HG03469 (cell line): ENCODE results near the gene TAF4B.
A peak's percentile ranks its signal among the peaks of the same experiment; 100 is the strongest.

ENCODE experiments used
- ATAC-seq: cut with Tn5 transposase; IDR thresholded peaks from one replicate; pipeline ENCODE4 v1.9.1; 2021; ENCODE audit warnings: mild to moderate bottlenecking, moderate library complexity, moderate number of reproducible peaks; ENCODE audit not compliant: unreplicated experiment

The TAF4B gene

DNA sequence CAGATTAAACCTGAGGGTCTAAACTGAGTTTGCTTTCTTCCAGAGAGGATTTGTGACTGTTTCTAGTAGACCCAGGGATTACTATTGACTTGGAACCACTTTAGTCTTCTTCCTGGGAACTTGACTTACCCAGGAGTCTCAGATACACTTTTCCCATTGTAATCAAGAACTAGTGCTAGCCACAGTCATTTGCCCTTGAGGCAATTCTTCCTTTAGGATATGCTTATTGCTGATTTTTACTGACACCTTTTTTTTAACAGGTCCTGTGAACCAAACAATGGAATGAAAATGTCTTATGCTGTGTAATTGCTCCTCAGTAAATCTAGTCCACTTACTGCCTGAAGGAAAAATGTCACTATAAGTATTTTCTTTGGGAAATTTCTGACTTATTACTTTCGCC lies 78.3 kb downstream of the TAF4B start:
- no peak for ATAC-seq

DNA sequence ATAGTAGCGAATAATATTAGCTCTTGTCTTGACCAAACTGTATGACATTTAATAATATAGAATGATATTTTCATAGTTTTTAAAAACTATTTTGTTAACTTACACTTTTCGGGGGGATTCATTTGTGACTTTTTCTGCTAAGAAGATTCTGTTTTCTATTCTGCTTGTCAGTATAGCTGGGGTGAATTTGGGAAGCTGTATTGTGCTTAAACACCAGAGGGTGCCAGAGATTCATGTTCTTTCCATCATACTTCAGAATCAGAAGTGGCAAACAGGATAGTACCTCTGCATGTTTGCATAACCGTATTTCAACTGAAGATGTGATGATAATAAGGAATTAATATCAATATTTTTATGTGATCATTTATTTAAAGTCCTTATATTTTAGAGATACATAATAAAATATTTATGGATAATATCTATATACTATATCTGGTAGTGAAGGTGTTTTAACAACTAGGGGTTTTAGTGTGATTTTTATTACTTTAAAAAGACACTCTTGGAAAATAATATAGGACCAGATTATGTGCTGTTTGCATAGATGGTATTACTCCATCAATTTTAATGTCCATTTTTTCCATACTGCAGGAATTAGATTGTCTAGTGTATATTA lies 81.0 kb downstream of the TAF4B start:
- ATAC-seq, result peak; percentile 79

DNA sequence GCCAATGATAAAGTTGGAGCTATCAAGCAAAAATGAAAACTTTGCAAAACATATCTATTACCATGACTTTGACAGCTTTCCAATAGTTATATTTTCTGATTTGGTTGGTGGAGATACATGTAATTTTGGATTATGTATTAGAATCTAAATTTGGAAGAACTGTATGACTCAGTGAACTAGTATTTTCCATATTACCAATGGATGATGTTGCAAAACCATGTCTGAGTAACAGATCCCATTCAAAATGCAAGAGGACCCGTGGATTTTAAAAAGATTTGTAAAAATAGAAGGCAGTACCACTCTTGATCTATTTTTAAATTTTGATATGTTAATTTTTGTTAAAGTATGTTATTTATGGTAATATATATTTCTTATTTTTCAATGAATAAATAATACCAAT lies 83.0 kb downstream of the TAF4B start:
- ATAC-seq, result no peak

DNA sequence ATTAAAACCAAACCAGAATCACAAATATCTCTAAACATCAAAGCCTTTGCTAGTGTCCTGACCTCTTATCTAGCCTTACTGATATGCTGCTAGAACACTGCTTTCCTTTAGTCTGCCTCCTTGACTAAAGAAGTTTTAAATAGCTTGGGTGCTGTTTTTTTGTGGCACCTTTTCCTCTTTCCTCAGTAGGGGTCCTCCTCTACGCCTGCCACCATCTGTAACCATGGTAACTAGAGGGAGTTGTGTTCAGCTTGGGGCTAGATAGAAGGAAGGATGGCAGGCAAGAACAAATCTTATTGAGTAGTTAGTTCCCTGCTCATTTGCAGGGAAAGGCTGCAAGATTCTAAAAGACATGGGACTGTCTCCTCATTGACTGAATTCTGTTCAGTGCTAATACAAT lies 86.0 kb downstream of the TAF4B start:
- no peak for ATAC-seq

DNA sequence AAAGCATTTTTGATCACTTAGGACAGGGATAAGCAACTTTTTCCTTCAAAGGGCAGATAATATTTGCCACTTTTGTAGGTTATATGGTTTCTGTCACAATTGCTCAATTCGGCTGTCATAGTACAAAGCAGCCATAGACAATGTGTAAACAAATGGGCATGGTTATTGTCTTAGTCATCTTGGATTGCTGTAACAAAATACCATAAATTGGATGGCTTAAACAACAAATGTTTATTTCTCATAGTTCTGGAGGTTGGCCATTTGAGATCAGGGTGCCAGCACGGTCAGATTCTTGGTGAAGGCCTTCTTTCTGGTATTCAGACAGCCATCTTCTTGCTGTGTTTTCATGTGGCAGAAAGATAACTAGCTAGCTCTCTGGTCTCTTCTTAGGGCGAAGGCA lies 91.2 kb downstream of the TAF4B start:
- no peak for ATAC-seq

DNA sequence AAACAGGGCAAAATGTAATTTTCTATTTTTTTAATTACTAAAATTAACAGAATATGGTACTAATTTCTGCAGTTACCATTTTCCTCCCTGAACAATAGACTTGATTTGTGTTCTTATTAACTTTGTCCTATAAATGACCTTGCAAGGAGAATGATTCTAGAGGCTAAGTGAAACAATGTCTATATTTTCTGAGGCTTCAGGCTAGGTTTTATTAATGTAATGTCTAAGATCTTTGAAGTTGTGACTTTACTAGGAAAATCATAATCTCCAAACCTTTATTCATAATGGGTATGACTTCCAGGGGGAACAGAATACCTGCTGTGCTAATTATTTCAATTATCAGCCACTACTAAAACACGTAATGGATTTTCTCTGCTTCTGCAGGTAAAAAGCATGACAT lies 94.4 kb downstream of the TAF4B start:
- ATAC-seq, result no peak

DNA sequence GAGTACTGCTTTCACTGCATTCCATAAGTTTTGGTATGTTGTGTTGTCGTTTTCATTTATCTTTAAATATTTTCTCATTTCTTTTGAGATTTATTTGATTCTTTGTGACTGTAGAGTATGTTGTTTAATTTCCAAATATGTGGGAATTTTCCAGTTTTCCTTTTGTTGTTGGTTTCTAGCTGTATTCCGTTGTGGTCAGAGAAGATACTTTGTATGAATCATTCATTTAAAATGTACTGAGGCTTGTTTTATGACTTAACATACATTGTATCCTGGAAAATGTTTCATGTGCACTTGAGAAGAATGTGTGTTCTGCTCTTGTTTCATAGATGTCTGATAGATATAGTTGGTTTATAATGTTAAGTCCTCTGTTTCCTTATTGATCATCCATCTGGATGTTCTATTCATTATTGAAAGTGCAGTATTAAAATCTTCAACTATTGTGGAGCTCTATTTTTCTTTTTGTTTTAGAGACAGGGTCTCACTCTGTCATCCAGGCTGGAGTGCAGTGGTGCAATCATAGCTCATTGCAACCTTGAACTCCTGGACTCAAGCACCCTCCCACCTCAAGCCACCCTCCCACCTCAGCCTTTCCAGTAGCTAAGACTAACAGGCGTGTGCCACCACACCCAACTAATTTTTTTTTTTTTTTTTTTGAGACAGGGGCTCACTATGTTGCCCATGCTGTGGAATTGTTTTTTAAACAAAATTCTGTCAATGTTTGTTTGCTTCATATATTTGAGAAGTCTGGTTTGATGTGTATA lies 96.8 kb downstream of the TAF4B start:
- no peak for ATAC-seq

DNA sequence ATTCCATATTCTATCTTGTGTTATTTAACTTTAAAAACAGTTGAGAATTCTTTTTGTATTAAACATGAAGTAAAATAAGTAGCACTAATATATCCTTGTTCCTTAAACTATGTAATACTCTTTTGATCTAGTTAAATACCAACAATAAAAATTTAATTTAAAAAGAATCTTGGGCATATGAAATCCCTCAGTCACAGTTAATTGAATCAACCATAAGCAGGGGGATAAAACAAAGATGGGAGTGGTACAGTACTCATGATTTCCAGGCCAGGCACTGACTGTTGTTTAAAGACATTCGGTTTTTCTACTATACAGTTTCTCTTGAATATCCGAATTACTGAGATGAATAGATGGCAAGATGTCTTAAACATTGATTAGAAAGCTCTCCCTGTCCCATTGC lies 99.5 kb downstream of the TAF4B start:
- no peak for ATAC-seq

DNA sequence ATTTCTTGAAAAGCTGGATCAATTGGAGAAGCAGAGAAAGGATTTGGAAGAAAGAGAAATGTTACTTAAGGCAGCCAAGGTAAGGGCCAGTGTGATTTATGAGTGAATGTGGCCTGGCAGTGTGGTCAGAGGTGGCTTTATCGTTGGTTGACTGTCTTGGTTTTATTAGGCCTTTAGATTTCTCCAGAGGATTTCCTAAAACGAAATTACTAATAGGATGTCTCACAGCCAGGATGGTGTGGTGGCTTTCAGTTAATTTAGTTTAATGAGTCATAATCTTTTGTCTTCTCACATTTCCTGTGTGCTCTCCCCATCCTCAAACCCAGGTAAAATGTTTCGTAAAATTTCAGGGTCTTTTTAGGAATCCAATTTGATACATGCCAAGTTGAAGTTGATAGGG lies 100.8 kb downstream of the TAF4B start:
- no peak for ATAC-seq

DNA sequence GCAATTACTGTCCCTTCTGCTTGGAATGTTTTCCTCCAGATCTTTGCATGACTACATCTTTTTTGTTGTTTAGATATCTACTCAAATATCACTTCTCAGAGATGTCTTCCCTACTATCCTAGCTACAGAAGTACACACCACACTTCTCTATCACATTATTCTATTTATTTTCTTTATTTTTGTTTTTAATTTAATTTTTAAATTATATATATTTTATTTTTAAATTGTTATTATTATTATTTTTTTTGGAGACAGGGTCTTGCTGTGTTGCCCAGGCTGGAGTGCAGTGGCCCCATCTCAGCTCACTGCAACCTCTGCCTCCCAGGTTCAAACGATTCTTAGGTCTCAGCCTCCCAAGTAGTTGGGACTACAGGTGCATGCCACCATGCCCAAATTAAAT lies 106.7 kb downstream of the TAF4B start:
- ATAC-seq, result no peak

DNA sequence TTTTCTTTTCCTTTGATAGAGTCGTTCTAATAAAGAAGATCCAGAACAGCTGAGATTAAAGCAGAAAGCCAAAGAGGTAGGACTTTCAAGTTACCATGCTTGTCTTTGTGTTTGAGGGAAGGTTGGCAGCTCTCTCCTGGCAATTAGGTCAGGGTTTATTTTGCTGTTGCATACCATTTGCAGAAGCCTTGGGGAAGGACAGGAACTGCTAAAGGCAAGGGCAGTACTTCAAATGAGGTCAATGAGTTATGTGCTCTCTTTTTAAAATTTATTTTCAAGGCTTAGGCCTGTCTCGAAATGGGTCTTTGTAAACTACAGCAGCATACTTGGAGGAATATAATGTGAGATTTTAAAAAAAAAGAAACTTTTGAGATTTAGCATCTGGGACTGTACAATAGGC lies 108.9 kb downstream of the TAF4B start:
- ATAC-seq, result no peak

DNA sequence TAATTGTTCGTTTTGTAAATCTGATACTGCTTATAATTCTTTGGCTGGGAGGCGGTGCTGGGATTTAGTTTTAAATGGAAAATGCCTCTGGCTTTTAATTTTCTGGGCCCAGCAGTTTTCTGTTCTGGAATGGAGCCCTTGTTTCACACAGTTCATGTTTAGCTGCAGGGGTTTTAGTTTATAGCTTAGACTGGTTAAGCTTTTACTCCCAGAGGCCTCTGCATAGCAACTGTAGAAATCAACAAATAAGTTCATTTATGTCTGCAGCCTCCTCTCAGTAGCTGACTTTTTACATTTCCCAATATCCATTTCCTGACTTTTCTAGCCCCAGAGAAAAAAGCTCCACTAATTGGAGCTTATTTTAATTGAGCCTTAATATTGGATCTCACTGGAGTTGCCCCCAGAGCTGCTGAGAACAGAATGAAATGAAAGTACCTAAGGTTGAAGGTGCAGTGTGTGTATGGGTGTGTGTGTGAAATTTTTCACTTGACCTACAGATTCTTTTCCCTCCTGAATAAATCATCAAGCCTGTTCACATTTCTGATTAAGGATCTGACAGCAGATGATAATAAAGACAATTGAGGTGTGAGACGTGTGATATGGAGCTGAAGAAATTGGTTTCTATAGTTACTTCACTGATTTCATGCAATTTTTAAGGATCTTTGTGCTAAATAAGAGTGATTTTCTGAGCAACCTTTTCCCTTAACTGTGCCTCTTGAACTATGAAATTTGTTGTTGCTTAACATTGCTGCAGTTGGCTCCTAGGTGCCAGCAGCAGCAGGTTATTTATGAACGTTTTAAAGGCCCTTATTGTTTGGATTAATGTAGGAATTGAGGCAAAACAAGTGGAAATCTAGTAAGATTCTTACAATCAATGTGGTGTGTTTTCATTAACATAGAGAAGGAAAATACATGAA lies 109.6 kb downstream of the TAF4B start:
- ATAC-seq, result no peak

DNA sequence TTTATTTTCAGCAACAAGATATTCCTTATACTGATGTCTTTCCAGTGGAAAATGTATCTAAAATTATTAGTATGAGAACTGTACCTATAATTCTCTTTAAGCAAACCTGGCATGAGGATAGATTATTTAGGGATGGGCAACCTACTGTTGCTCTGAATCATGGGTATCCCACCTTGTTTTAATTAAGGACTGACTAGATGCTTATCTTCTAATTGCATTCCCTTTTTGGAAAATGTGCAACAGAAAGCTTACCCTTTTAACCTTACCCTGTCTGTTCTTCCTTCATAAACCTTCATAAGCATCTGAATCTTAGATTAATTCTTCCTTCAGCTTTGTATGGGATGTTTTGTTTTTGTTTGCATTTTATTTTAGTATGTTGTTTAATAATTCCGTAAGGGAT lies 110.3 kb downstream of the TAF4B start:
- ATAC-seq, result no peak

DNA sequence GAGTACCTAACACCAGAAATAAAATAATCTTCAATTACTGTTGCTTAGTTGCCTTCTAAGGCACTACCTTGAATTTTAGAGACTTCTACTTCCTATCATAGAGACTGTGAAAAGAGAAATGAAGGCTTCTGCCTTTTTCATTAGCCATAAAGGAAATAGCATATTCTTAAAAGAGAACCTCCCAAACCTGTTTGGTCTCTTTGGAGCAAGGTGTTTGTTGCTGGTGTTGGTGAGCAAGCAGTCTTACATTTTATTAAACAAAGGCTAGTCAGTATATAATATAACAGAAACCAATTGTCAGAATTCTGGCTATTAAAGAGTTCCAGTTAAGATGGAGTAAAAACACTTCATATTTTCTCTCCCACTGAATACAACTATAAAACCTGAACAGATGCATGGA lies 116.4 kb downstream of the TAF4B start:
- ATAC-seq, result no peak

DNA sequence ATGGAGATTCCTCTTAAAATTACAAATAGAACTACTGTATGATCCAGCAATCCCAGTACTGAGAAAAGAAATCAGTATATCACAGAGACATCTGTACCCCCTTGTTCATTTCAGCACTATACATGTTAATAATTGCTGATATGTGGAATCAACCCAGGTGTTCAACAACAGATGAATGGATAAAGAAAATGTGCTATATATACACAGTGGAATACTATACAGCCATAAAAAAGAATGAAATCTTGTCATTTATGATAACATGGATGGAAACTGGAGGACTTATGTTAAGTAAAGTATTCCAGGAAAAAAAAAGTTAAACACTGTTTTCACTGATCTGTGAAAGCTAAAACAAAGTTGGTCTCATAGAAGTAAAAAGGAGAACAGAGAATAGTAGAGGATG lies 124.7 kb downstream of the TAF4B start:
- ATAC-seq, result no peak

DNA sequence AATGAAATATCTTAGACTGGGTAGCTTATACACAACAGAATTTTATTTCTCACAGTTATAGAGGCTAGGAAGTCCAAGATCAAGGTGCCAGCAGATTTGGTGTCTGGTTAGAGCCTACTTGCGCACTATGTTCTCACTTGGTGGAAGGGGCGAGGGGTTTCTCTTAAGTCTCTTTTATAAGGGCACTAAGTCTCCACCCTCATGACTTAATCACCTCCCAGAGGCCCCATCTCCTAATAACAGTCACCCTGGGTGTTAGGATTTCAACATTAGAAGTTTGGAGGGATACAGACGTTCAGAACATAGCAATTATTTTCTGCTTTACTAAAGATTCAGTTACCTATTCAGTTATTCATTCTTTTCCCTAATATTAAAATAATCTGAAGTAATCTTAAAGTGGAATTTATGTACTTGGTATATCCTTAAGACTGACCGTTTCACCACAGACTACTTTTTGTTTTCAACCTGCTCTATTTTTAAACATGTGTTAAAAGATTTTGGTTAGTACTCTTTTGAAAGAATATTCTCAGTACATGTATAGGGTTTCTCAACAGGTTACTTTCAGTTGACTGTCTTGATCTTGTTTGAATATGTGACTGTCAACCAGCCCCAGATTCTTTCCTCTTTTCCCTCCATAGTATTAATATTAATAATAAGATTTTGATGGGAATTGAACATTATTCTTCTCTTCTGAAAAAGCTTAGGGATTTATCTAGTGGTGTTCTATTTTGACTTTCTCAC lies 130.0 kb downstream of the TAF4B start:
- peak; percentile 46 for ATAC-seq

DNA sequence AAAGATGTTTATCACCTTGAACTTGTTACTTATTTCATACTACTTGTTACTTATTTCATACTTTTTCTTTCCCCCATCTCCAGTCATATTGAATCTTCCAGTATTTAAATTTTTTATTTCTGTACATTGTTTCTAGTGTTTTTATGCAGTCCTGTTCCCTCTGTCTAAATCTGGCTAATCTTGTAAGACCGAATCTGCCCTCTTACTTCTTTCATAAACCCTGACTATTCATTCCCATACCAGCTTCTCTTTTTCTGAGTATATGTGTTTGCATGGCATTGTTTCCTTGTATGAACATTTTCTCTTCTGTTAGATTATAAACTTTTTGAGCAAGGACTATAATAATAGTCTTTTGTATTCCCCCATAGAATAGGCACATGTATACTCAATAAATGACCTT lies 131.7 kb downstream of the TAF4B start:
- ATAC-seq, result no peak

DNA sequence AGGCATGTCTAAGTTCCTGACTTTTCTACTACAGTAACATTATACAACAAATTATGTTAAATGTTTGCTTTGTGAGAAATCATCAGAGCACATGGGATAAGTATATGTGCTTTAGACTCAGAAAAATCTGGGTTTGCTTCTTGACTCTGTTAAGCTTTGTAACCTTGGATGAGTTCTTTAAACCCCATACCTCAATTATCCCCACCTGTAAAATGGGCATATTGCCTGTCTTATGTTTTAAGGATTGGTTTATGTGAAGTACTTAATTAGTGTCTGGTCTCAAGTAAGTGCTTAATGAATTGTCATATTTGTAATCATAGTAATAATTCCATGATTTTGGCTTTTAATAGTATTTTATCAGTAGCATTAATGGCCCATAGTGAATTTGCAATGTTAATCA lies 135.8 kb downstream of the TAF4B start:
- ATAC-seq, result no peak

DNA sequence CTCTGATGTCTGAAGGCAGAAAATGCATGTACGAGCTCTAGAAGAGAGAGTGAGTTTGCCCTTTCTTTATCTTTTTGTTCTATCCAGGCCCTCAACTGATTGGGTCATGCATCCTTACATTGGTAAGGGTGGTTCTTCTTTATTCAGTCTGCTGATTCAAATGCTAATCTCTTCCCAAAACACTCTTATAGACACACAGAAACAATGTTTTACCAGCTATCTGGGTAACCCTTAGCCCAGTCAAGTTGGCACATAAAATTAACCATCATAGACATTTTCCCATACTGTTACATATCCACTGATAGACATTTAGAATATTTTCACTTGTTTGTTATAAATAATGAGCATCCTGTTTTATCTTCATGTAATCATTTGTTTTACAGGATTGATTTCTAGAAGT lies 141.2 kb downstream of the TAF4B start:
- ATAC-seq, result no peak

DNA sequence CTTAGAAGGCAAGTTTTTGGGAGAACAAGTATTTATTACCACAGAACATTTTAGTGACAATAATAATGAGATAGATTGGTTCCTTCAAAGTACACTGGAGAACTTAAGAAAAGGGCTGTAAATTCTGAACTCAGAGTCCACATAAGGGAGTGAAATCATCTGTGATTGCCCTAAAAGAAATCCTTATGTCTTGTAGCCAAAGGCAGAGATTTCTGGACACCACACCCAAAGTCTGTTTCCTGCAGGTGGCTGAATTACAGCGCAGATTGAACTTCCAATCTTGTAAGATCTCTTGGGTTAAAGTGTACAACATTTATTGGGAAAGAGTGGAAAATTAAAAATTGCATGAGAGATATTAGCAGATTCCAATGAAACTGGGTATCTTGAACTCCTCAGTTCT lies 143.8 kb downstream of the TAF4B start:
- no peak for ATAC-seq

DNA sequence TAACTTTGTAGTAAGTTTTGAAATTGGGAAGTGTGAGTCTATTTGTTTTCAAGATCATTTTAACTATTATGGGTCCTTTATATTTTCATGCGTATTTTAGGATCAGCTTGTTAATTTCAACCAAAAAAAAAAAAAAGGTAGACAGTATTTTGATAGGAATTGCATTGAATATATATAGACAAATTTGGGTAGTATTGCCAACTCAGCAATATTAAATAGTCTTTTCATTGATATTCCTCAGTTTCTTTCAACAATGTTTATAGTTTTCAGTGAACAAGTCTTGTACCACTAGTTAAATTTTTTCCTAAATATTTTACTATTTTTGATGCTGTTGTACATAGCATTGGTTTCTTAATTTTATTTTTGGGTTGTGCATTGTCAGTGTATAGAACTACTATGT lies 149.9 kb downstream of the TAF4B start:
- ATAC-seq, result no peak
